ENCODE data around the gene IER2. TPM values are rescaled to one million over a fixed set of nuclear protein-coding genes. Genes with fewer than 3 reads are reported as not detected.
A peak's percentile ranks its signal among the peaks of the same experiment; 100 is the strongest.

IER2 gene
- total and polyA plus RNA-seq, 9 of the 15 experiments (the other 6 are each of a cell fraction or from before 2014, with no cell fraction given), result 4.5 to 205 (median 23.7) TPM

- TF ChIP-seq, protein P1, sequence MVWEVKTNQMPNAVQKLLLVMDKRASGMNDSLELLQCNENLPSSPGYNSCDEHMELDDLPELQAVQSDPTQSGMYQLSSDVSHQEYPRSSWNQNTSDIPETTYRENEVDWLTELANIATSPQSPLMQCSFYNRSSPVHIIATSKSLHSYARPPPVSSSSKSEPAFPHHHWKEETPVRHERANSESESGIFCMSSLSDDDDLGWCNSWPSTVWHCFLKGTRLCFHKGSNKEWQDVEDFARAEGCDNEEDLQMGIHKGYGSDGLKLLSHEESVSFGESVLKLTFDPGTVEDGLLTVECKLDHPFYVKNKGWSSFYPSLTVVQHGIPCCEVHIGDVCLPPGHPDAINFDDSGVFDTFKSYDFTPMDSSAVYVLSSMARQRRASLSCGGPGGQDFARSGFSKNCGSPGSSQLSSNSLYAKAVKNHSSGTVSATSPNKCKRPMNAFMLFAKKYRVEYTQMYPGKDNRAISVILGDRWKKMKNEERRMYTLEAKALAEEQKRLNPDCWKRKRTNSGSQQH (CRISPR knock-in tag; IDR thresholded peaks at IDR 0.05), result no peak
- TF ChIP-seq ZEB2 (IDR thresholded peaks at IDR 0.05) (no peak), ZNF3 (CRISPR knock-in tag; IDR thresholded peaks at IDR 0.05) (no peak), ZNF655 (CRISPR knock-in tag; IDR thresholded peaks at IDR 0.05) (no peak), FIP1L1 (IDR thresholded peaks at IDR 0.05; ENCODE audit: low read depth, low read length, poor library complexity, severe bottlenecking) (peak; percentile 45), MTA2 (IDR thresholded peaks at IDR 0.05; ENCODE audit: low read depth) (no peak), PHF8 (IDR thresholded peaks at IDR 0.05; ENCODE audit: borderline replicate concordance, low read length) (peak; percentile 59; the same call in 1 of the 2 replicates), ZNF76 (CRISPR knock-in tag; IDR thresholded peaks at IDR 0.05; ENCODE audit: borderline replicate concordance) (no peak), KHSRP (IDR thresholded peaks at IDR 0.05) (no peak), PHTF2 (CRISPR knock-in tag; IDR thresholded peaks at IDR 0.05) (no peak), HDAC2 (IDR thresholded peaks at IDR 0.05) (no peak; the same call in 1 of the 2 replicates), HNRNPK (IDR thresholded peaks at IDR 0.05; ENCODE audit: low read depth, low read length, poor library complexity, severe bottlenecking) (no peak), SUPT5H (IDR thresholded peaks at IDR 0.05) (peak; percentile 71), ZFX (CRISPR knock-in tag; IDR thresholded peaks at IDR 0.05) (peak; percentile 97), SMAD4 (CRISPR knock-in tag; conservative IDR thresholded peaks at IDR 0.05) (peak; percentile 73), USF2 (CRISPR knock-in tag; IDR thresholded peaks at IDR 0.05) (no peak), TAL1 (IDR thresholded peaks at IDR 0.05) (no peak), RBM17 (IDR thresholded peaks at IDR 0.05; ENCODE audit: borderline replicate concordance, low read depth, low read length) (no peak), ZNF263 (CRISPR knock-in tag; IDR thresholded peaks at IDR 0.05; ENCODE audit: borderline replicate concordance) (no peak), NFE2 (IDR thresholded peaks at IDR 0.05; ENCODE audit: low read depth) (no peak), TRIM24 (IDR thresholded peaks at IDR 0.05) (0 out of 4 replicates have a peak, but pooled peaks of 1 of the 2 experiments have one; percentile 35), SRSF3 (IDR thresholded peaks at IDR 0.05; ENCODE audit: insufficient read depth, low read length) (peak; percentile 65; the same call in 1 of the 2 replicates), XRCC4 (IDR thresholded peaks at IDR 0.05; ENCODE audit: extremely low read depth, insufficient read depth, insufficient read length) (no peak)
- TF ChIP-seq, protein P2, sequence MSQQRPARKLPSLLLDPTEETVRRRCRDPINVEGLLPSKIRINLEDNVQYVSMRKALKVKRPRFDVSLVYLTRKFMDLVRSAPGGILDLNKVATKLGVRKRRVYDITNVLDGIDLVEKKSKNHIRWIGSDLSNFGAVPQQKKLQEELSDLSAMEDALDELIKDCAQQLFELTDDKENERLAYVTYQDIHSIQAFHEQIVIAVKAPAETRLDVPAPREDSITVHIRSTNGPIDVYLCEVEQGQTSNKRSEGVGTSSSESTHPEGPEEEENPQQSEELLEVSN (IDR thresholded peaks at IDR 0.05; ENCODE audit: borderline replicate concordance in 1 of 2, extremely low read depth in 1 of 2, insufficient read depth in 1 of 2, insufficient read length in 1 of 2, low read depth in 1 of 2, low read length in 1 of 2, poor library complexity in 1 of 2, severe bottlenecking in 1 of 2), result peak in 1 of 2 experiments; percentile 53
Observed at GRCh38 chr19:13150187-13150930, at the start of gene IER2, which contains the start of gene STX10 (continued).
